A549 (cell line): ENCODE results near the gene KRT16. TPM values are rescaled to one million over a fixed set of nuclear protein-coding genes. Genes with fewer than 3 reads are reported as not detected.

Experiments used
- ATAC-seq, 2 experiments: fragments of 200-7000 bp in 1 of 2; fragments of >200 bp in 1 of 2; cut with Nextera tagmentation in 1 of 2; cut with Tn5 transposase in 1 of 2; 3 replicates each; pipeline versions ENCODE4 v1.8.0 to v1.9.1; 2018 to 2020; ENCODE audit warnings: mild to moderate bottlenecking in 1 of 2, moderate library complexity in 1 of 2
- CTCF ChIA-PET: fragments of 300-600 bp; sonication (Branson Sonifier 250); formaldehyde crosslinking; extraction: SDS; loops from one replicate; lab custom pipeline; 2021; ENCODE audit warnings: antibody characterized with exemption, inconsistent platforms; lab: Yijun Ruan, JAX
- POLR2A ChIA-PET: fragments of 350-600 bp; formaldehyde crosslinking; extraction: SDS; loops from one replicate; lab custom pipeline; 2021; ENCODE audit warnings: antibody characterized with exemption, inconsistent platforms; lab: Yijun Ruan, JAX
- DNase-seq, 2 experiments: peaks; one replicate each; pipeline versions ENCODE4 v3.0.0 to v3.0.0-alpha.2; 2011 to 2016; ENCODE audit warnings: low read depth in 1 of 2, low spot score in 1 of 2
- FAIRE-seq: peaks from 2 replicates; lab custom pipeline; 2011; peaks lifted over from hg19 to GRCh38; lab: Jason Lieb, UNC
- H3K27ac ChIP-seq, 2 experiments: fragments of >200 bp; sonication (Bioruptor Twin); formaldehyde crosslinking; 3 replicates each; pipeline ENCODE4 v1.5.1; 2016 to 2017
- H3K4me1 ChIP-seq: fragments of >200 bp; sonication (Bioruptor Twin); formaldehyde crosslinking; 3 replicates; pipeline ENCODE4 v1.6.1; 2016
- H3K4me2 ChIP-seq: fragments of >200 bp; sonication (Bioruptor Twin); formaldehyde crosslinking; 3 replicates; pipeline ENCODE4 v1.6.1; 2016
- H3K4me3 ChIP-seq: fragments of >200 bp; sonication (Bioruptor Twin); formaldehyde crosslinking; 3 replicates; pipeline ENCODE4 v1.5.1; 2016
- H3K9me3 ChIP-seq: fragments of >200 bp; sonication (Bioruptor Twin); formaldehyde crosslinking; 3 replicates; pipeline ENCODE4 v1.6.1; 2016
- BHLHE40 ChIP-seq: IDR thresholded peaks from 2 replicates; pipeline ENCODE4 v1.6.1; 2012; ENCODE audit warnings: low read depth, low read length, inconsistent platforms
- CBX2 ChIP-seq: fragments of 200-600 bp; sonication (generic); IDR thresholded peaks from 2 replicates; pipeline ENCODE4 v1.6.1; 2016; ENCODE audit warnings: low read depth, mild to moderate bottlenecking, borderline replicate concordance
- FOXS1 ChIP-seq: fragments of 250-450 bp; sonication (Bioruptor Pico); IDR thresholded peaks from 2 replicates; pipeline ENCODE4 v1.5.0; 2020; ENCODE audit warnings: mild to moderate bottlenecking, moderate library complexity
- HOXB13 ChIP-seq: fragments of 250-450 bp; sonication (Bioruptor Pico); IDR thresholded peaks from 2 replicates; pipeline ENCODE4 v1.5.0; 2020; ENCODE audit warnings: low read depth, mild to moderate bottlenecking, moderate library complexity
- JUNB ChIP-seq: fragments of >200 bp; sonication (Bioruptor Twin); formaldehyde crosslinking; IDR thresholded peaks from 2 replicates; pipeline ENCODE4 v1.6.1; 2016
- KDM1A ChIP-seq: fragments of 200-600 bp; sonication (generic); IDR thresholded peaks from 2 replicates; pipeline ENCODE4 v1.6.1; 2016; ENCODE audit warnings: low read depth, mild to moderate bottlenecking
- MAFK ChIP-seq: fragments of 450-650 bp; IDR thresholded peaks from 2 replicates; pipeline ENCODE4 v1.6.1; 2014; ENCODE audit not compliant: partially characterized antibody
- NPAS2 ChIP-seq: fragments of 250-450 bp; sonication (Bioruptor Pico); IDR thresholded peaks from 2 replicates; pipeline ENCODE4 v1.8.0; 2022; ENCODE audit warnings: mild to moderate bottlenecking, moderate library complexity, borderline replicate concordance
- RFX5 ChIP-seq: fragments of 450-650 bp; IDR thresholded peaks from 2 replicates; pipeline ENCODE4 v1.7.1; 2014; ENCODE audit warnings: antibody characterized with exemption, mild to moderate bottlenecking, moderate library complexity
- ZFP36 ChIP-seq: fragments of 450-650 bp; IDR thresholded peaks from 2 replicates; pipeline ENCODE4 v1.6.1; 2014; ENCODE audit warnings: borderline replicate concordance; ENCODE audit not compliant: partially characterized antibody
- WGBS: methylation state at CpG from one replicate; pipeline ENCODE4 v1.1.6; 2017; ENCODE audit errors: missing lambda C conversion rate; 5-methylcytosine and 5-hydroxymethylcytosine counted together
- polyA plus RNA-seq, 4 experiments: library from polyadenylated mRNA; depleted of rRNA in 3 of 4; stranded (reverse); fragments of >200 nt; fragmentation: RNase III in 1 of 4; extraction: RNeasy Plus Mini Kit Qiagen cat#74134 plus additional on column Dnase treatment in 1 of 4; gene quantifications; 2 replicates in 3 of 4; 3 replicates in 1 of 4; pipeline ENCODE4 v1.2.3, GENCODE V29; 2011 to 2017
- TF ChIP-seq, protein P1 (sequence below): fragments of 200-600 bp; sonication (generic); IDR thresholded peaks from 2 replicates; pipeline ENCODE4 v1.6.1; 2016; ENCODE audit warnings: antibody characterized with exemption, mild to moderate bottlenecking, moderate library complexity
- TF ChIP-seq, protein P2 (sequence below): IDR thresholded peaks from 2 replicates; pipeline ENCODE4 v1.6.1; 2012
- TF ChIP-seq, protein P3 (sequence below): fragments of 250-450 bp; sonication (Bioruptor Pico); IDR thresholded peaks from 2 replicates; pipeline ENCODE4 v1.5.0; 2021; ENCODE audit warnings: mild to moderate bottlenecking, moderate library complexity, borderline replicate concordance
- TF ChIP-seq, protein P4 (sequence below): fragments of 250-450 bp; sonication (Bioruptor Pico); IDR thresholded peaks from 2 replicates; pipeline ENCODE4 v1.5.0; 2020; ENCODE audit warnings: low read depth, mild to moderate bottlenecking, moderate library complexity

Gene KRT16
- polyA plus RNA-seq, 2 of the 4 experiments (the other 2 are of a cell fraction): 0.28 TPM; not detected in 1

DNA sequence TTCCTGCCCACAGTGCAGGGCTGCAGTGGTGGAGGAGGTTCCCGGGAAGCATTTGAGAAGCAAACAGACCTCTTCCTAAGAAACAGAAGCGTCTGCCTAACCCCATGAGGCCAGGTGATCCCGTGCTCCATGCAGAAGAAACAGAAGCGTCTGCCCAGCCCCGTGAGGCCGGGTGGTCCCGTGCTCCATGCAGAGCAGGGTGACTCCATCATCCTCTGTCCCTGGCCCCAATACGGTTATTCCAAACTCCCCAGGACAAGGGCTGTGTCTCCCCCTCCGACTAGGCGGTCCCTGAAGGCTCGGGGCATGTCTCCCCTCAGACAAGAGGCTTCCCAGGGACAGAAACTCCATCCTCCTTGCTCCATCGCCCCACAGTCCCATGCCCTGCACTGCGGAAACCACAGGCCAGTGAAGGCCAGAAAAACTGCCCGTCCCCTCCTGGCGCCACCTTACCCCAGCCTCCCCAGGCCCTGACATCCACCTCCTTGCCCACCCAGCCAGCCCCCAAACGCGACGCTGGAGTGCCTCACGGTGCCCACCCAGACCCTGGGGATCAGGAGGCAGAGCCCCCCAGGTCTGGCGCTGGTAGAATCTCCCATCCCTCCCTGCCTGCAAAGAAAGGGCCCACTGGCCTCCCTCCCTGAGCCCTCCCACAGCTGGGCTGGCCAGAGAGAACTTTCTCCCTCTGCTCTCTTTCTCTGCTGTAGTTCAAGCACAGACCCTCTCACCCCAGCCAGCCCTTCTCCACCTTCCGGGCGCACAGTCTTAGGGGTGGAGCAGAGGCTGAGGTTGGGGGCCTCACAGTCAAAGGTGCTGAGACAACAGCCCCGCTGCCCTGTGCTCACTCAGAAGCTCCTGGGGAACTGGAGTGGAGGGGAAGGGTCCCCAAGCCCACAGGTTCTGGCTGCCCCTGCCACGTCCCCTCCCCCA lies 42.4 kb upstream of the KRT16 start:
- Histone ChIP-seq H3K4me3 (no peak overlapping the region), H3K4me1 (peaks cover 38% of the 10 kb centered on the region), H3K9me3 (no peaks in the 10 kb centered on the region), H3K27ac (peak overlapping the region; percentile 43 to 55; a peak in 4 of 6 replicates), H3K4me2 (peak overlapping the region; percentile 47; the same call in 2 of the 3 replicates)
- CTCF ChIA-PET: interaction anchor here (0.9 to 20.9 kb wide), 9 partner anchors 9 to 1289 kb away, joined by 3 to 678 read pairs (median 10); no protein-coding TSS in a partner anchor
- DNase-seq (no peak), ATAC-seq (no peak), FAIRE-seq (no peak)
- no peak for TF ChIP-seq JUNB
- no peak for TF ChIP-seq RFX5
- POLR2A ChIA-PET: interaction anchor here (0.5 to 1.4 kb wide), 3 partner anchors 33 to 106 kb away, joined by 3 to 6 read pairs (median 3); no protein-coding TSS in a partner anchor
- 84% methylated on average over 23 of the region's 24 CpGs for WGBS

DNA sequence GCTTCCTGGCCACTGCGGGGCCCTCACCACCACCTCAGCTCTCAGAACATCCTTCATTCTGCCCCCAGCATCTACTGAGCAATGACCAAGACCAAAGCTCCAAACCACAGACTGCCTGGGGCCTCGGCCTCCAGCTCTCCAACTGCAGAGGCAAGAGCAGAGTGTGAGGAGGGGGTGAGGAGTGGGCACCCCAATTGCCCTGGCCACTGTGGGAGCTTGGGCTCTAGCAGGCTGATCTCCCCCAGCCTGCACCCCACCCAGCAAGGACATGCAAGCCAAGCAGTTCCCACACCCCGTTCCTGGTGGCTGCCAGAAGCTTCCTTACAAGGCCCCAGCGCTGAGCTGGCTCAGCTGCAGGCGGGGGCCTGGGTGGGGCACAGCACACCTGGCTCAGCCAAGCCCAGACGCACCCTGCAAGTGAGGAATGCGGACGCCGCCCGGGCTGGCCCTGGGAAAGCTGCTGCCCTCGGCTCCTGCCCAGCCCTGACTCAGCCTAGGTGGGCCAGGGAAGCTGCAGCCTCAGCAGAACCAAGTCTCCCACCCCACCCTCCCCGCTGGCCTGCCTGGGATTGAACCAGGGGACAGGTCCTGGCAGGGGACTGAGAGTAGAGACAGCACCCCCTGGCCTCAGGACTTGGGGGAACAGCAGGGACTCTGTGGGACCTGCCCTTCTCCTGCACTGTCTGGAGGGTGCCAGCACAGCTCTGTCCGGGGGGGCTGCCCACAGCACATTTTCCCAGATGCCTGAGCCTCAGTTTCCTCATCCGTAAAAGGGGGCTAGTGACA lies 41.5 kb upstream of the KRT16 start:
- Histone ChIP-seq H3K9me3 (no peaks in the 10 kb centered on the region), H3K4me2 (peak overlapping the region; percentile 47), H3K27ac (peak overlapping the region; percentile 43 to 59; a peak in 4 of 6 replicates), H3K4me1 (peaks cover 39% of the 10 kb centered on the region), H3K4me3 (no peak overlapping the region)
- ChIA-PET POLR2A (interaction anchor here (0.9 to 1.4 kb wide), 3 partner anchors 34 to 105 kb away, joined by 3 to 6 read pairs (median 4); no protein-coding TSS in a partner anchor), CTCF (interaction anchor here (0.5 to 20.9 kb wide), 13 partner anchors 10 to 1034 kb away, joined by 3 to 678 read pairs (median 6); partner anchors contain the start of gene KRT9)
- FAIRE-seq: no peak
- WGBS: 44% methylated on average over 11 of the region's 14 CpGs
- TF ChIP-seq KDM1A (no peak), FOXS1 (CRISPR knock-in tag) (0 out of 2 replicates have a peak, but pooled peaks have one; percentile 21), MAFK (peak; percentile 76), NPAS2 (no peak)
- TF ChIP-seq, protein P1, sequence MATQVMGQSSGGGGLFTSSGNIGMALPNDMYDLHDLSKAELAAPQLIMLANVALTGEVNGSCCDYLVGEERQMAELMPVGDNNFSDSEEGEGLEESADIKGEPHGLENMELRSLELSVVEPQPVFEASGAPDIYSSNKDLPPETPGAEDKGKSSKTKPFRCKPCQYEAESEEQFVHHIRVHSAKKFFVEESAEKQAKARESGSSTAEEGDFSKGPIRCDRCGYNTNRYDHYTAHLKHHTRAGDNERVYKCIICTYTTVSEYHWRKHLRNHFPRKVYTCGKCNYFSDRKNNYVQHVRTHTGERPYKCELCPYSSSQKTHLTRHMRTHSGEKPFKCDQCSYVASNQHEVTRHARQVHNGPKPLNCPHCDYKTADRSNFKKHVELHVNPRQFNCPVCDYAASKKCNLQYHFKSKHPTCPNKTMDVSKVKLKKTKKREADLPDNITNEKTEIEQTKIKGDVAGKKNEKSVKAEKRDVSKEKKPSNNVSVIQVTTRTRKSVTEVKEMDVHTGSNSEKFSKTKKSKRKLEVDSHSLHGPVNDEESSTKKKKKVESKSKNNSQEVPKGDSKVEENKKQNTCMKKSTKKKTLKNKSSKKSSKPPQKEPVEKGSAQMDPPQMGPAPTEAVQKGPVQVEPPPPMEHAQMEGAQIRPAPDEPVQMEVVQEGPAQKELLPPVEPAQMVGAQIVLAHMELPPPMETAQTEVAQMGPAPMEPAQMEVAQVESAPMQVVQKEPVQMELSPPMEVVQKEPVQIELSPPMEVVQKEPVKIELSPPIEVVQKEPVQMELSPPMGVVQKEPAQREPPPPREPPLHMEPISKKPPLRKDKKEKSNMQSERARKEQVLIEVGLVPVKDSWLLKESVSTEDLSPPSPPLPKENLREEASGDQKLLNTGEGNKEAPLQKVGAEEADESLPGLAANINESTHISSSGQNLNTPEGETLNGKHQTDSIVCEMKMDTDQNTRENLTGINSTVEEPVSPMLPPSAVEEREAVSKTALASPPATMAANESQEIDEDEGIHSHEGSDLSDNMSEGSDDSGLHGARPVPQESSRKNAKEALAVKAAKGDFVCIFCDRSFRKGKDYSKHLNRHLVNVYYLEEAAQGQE: no peak
- peak; percentile 38 to 79 for DNase-seq
- peak; percentile 7 to 44; a peak in 3 of 6 replicates for ATAC-seq

DNA sequence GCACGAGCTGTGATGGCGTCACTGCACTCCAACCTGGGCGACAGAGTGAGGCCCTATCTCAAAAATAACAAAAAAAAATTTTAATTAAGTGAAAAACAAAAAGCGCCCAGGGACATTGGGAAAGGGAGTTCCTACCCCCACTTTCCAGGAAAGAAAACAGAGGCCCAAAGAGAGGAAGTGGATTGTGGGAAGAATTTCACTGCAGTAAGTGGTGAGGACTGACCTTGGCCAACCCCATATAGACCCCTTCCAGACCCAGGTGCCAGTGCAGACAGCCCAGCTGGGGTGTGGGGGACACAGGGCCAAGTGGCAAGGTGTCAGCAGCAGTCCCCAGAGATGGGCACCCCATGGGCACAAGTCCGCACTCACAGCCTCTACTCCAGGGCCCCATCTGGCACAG lies 40.9 kb upstream of the KRT16 start:
- no peak overlapping the region for H3K4me2 ChIP-seq
- H3K4me1 ChIP-seq: peaks cover 43% of the 10 kb centered on the region
- H3K27ac ChIP-seq: peak overlapping the region; percentile 43 to 59; a peak in 4 of 6 replicates
- no peaks in the 10 kb centered on the region for H3K9me3 ChIP-seq
- FAIRE-seq (no peak), ATAC-seq (no peak), DNase-seq (no peak)
- ChIA-PET POLR2A (interaction anchor here (0.9 to 1.4 kb wide), 3 partner anchors 35 to 105 kb away, joined by 3 to 6 read pairs (median 4); no protein-coding TSS in a partner anchor), CTCF (interaction anchor here (0.5 to 20.9 kb wide), 13 partner anchors 11 to 1033 kb away, joined by 3 to 678 read pairs (median 6); partner anchors contain the start of gene KRT9)
- 92% methylated on average over 5 of the region's 5 CpGs for WGBS
- H3K4me3 ChIP-seq: no peak overlapping the region
- TF ChIP-seq, protein P2, sequence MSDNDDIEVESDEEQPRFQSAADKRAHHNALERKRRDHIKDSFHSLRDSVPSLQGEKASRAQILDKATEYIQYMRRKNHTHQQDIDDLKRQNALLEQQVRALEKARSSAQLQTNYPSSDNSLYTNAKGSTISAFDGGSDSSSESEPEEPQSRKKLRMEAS: no peak
- TF ChIP-seq BHLHE40: no peak
- TF ChIP-seq, protein P3, sequence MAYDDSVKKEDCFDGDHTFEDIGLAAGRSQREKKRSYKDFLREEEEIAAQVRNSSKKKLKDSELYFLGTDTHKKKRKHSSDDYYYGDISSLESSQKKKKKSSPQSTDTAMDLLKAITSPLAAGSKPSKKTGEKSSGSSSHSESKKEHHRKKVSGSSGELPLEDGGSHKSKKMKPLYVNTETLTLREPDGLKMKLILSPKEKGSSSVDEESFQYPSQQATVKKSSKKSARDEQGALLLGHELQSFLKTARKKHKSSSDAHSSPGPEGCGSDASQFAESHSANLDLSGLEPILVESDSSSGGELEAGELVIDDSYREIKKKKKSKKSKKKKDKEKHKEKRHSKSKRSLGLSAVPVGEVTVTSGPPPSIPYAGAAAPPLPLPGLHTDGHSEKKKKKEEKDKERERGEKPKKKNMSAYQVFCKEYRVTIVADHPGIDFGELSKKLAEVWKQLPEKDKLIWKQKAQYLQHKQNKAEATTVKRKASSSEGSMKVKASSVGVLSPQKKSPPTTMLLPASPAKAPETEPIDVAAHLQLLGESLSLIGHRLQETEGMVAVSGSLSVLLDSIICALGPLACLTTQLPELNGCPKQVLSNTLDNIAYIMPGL (CRISPR knock-in tag): no peak
- TF ChIP-seq ZFP36: no peak
- TF ChIP-seq CBX2: no peak
- TF ChIP-seq, protein P4, sequence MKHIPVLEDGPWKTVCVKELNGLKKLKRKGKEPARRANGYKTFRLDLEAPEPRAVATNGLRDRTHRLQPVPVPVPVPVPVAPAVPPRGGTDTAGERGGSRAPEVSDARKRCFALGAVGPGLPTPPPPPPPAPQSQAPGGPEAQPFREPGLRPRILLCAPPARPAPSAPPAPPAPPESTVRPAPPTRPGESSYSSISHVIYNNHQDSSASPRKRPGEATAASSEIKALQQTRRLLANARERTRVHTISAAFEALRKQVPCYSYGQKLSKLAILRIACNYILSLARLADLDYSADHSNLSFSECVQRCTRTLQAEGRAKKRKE (CRISPR knock-in tag): no peak
- TF ChIP-seq FOXS1 (CRISPR knock-in tag): no peak
- no peak for TF ChIP-seq RFX5
- TF ChIP-seq HOXB13 (CRISPR knock-in tag): no peak
